Measurements from ENCODE around the gene KRT73. TPM values are rescaled to one million over a fixed set of nuclear protein-coding genes. Genes with fewer than 3 reads are reported as not detected.

The KRT73 gene
- total RNA-seq, 1 experiment from 2014 or later, result not detected

- no peak within 1 kb of the TSS for H2AK5ac ChIP-seq (ENCODE audit: insufficient read length, low read length)
- no peak within 1 kb of the TSS for H4K5ac ChIP-seq (ENCODE audit: insufficient read length, low read depth, low read length)
- Mint-ChIP-seq H3K9me3 (no peaks in the 10 kb centered on the region), H3K36me3 (ENCODE audit: insufficient read depth in 1 of 3, low read depth in 3 of 3) (no peaks in the 10 kb centered on the region), H3K4me1 (no peaks in the 10 kb centered on the region), H3K27me3 (ENCODE audit: low read depth) (peaks cover 33% of the 10 kb centered on the region), H3K27ac (no peak within 1 kb of the TSS), H3K4me3 (no peak within 1 kb of the TSS)
- H2BK5ac ChIP-seq (ENCODE audit: insufficient read length, low read length), result no peak within 1 kb of the TSS
- no peak within 1 kb of the TSS for H3K4ac ChIP-seq (ENCODE audit: low read depth, low read length)
- H3K79me1 ChIP-seq (ENCODE audit: insufficient read depth, low read depth, low read length, poor library complexity, severe bottlenecking), result no peaks in the 10 kb centered on the region
- WGBS (ENCODE audit: extremely low coverage, insufficient read length, low lambda C conversion rate), result no CpG with 5 or more reads among the region's 48 CpGs
- no peaks in the 10 kb centered on the region for H4K20me1 ChIP-seq (ENCODE audit: control insufficient read depth, insufficient read depth, insufficient read length)
- H2AFZ ChIP-seq (ENCODE audit: low read length), result no peak within 1 kb of the TSS
- no peak within 1 kb of the TSS for H4K91ac ChIP-seq (ENCODE audit: insufficient read length, low read depth, low read length)
- no peak within 1 kb of the TSS for H3K9ac ChIP-seq (ENCODE audit: extremely low read depth, insufficient read length, low read length)
- no peak within 1 kb of the TSS for H3T11ph ChIP-seq (ENCODE audit: low read length)
- peak; percentile 51 for DNase-seq
- no peaks in the 10 kb centered on the region for H3K4me1 ChIP-seq (ENCODE audit: insufficient read depth, low read length)
- no peaks in the 10 kb centered on the region for H3K27me3 ChIP-seq (ENCODE audit: insufficient read depth, low read length)
- H3K79me2 ChIP-seq (ENCODE audit: insufficient read depth, low read length), result no peaks in the 10 kb centered on the region
- no peak within 1 kb of the TSS for H3K23ac ChIP-seq (ENCODE audit: insufficient read length, low read depth, low read length)
- TF ChIP-seq, protein P1, sequence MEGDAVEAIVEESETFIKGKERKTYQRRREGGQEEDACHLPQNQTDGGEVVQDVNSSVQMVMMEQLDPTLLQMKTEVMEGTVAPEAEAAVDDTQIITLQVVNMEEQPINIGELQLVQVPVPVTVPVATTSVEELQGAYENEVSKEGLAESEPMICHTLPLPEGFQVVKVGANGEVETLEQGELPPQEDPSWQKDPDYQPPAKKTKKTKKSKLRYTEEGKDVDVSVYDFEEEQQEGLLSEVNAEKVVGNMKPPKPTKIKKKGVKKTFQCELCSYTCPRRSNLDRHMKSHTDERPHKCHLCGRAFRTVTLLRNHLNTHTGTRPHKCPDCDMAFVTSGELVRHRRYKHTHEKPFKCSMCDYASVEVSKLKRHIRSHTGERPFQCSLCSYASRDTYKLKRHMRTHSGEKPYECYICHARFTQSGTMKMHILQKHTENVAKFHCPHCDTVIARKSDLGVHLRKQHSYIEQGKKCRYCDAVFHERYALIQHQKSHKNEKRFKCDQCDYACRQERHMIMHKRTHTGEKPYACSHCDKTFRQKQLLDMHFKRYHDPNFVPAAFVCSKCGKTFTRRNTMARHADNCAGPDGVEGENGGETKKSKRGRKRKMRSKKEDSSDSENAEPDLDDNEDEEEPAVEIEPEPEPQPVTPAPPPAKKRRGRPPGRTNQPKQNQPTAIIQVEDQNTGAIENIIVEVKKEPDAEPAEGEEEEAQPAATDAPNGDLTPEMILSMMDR (conservative IDR thresholded peaks at IDR 0.05), result no peak
- no peak within 1 kb of the TSS for H4K8ac ChIP-seq (replicated peaks; ENCODE audit: insufficient read length, low read depth, low read length)
- no peak within 1 kb of the TSS for H3K14ac ChIP-seq (ENCODE audit: insufficient read depth, low read length)
- H3K4me2 ChIP-seq (ENCODE audit: insufficient read depth, insufficient read length, low read length), result no peak within 1 kb of the TSS
- no peak within 1 kb of the TSS for H3K56ac ChIP-seq (ENCODE audit: insufficient read length, low read depth, low read length)
- no peak within 1 kb of the TSS for H3K18ac ChIP-seq (ENCODE audit: insufficient read length, low read depth, low read length)
- H3K9me3 ChIP-seq (ENCODE audit: control insufficient read depth, low read depth, low read length), result no peaks in the 10 kb centered on the region
- H2BK12ac ChIP-seq (ENCODE audit: insufficient read length, low read depth, low read length), result no peak within 1 kb of the TSS
- H3K23me2 ChIP-seq (ENCODE audit: insufficient read length, low read depth, low read length, poor library complexity, severe bottlenecking), result no peaks in the 10 kb centered on the region
- H3K27ac ChIP-seq (ENCODE audit: insufficient read length, low read depth, low read length), result no peak within 1 kb of the TSS
- H2BK15ac ChIP-seq (ENCODE audit: low read depth, low read length), result no peak within 1 kb of the TSS
- H2BK120ac ChIP-seq (ENCODE audit: low read depth, low read length, poor library complexity, severe bottlenecking), result no peak within 1 kb of the TSS
- no peak within 1 kb of the TSS for H2BK20ac ChIP-seq (ENCODE audit: low read depth, low read length, poor library complexity, severe bottlenecking)
Observed at GRCh38 chr12:52600941-52601481, 17.3 kb downstream of the KRT73 start, which contains the start of gene KRT72. Gene KRT72, minus strand, starts transcription at chr12:52601463. Its CDS starts 11 bp downstream, at chr12:52601452.
